Measurements from ENCODE around the gene PDE4B. TPM values are rescaled to one million over a fixed set of nuclear protein-coding genes. Genes with fewer than 3 reads are reported as not detected.

The PDE4B gene
- total RNA-seq, 1 experiment from 2014 or later, result 1.4 TPM

DNA sequence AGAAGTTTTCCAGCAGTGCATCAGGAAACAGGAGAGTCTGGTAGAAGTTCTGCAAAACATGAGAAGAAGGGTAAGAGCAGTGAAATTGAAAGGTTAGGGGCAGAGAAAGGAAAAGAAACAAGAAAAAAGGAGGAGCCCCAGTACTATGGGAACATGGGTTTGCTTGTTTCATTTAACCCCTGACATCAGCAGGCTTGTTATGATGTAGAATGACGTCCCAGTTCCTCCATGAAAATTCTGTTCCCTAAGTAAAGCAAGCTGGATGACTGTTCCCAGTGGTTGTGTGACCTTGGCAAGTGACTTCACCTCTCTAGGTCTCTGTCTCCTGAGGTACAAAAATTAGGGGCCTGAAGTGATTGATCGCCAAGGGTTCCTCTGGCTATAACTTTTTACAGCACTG lies 472.6 kb downstream of the PDE4B start:
- no peak for TF ChIP-seq EZH2 (IDR thresholded peaks at IDR 0.05; ENCODE audit: low read length, unreplicated experiment)
- no peak for TF ChIP-seq EZH2phosphoT487 (IDR thresholded peaks at IDR 0.05; ENCODE audit: borderline replicate concordance, low read length)
- TF ChIP-seq, protein P1, sequence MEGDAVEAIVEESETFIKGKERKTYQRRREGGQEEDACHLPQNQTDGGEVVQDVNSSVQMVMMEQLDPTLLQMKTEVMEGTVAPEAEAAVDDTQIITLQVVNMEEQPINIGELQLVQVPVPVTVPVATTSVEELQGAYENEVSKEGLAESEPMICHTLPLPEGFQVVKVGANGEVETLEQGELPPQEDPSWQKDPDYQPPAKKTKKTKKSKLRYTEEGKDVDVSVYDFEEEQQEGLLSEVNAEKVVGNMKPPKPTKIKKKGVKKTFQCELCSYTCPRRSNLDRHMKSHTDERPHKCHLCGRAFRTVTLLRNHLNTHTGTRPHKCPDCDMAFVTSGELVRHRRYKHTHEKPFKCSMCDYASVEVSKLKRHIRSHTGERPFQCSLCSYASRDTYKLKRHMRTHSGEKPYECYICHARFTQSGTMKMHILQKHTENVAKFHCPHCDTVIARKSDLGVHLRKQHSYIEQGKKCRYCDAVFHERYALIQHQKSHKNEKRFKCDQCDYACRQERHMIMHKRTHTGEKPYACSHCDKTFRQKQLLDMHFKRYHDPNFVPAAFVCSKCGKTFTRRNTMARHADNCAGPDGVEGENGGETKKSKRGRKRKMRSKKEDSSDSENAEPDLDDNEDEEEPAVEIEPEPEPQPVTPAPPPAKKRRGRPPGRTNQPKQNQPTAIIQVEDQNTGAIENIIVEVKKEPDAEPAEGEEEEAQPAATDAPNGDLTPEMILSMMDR (conservative IDR thresholded peaks at IDR 0.05; ENCODE audit: low read depth, low read length), result no peak
- H3K36me3 ChIP-seq (ENCODE audit: low read depth, low read length), result no peaks in the 10 kb centered on the region
- peaks cover 38% of the 10 kb centered on the region for H3K4me1 ChIP-seq (ENCODE audit: insufficient read depth, low read length)
- no peak overlapping the region for H3K4me2 ChIP-seq (ENCODE audit: low read length)
- no peak overlapping the region for H3K9ac ChIP-seq (ENCODE audit: low read length)
- BruUV-seq (replicated peaks), result no TSS peak
- no peaks in the 10 kb centered on the region for H3K9me2 ChIP-seq (replicated peaks; ENCODE audit: low read length)
- no peaks in the 10 kb centered on the region for H3K27me3 ChIP-seq (ENCODE audit: low read length)
- H3F3A ChIP-seq (ENCODE audit: low read length, unreplicated experiment), result no peaks in the 10 kb centered on the region
- H3K9me3 ChIP-seq (ENCODE audit: low read length), result no peaks in the 10 kb centered on the region
- no peaks in the 10 kb centered on the region for H4K20me1 ChIP-seq (ENCODE audit: low read length)
- no peak overlapping the region for H2AFZ ChIP-seq (ENCODE audit: low read length)
- DNase-seq, result no peak
- H3K4me3 ChIP-seq (ENCODE audit: low read length), result no peak overlapping the region
- H3K27ac ChIP-seq (ENCODE audit: low read length), result no peak overlapping the region
- POLR2A ChIA-PET (ENCODE audit: unreplicated experiment), result no interaction called here
- intact Hi-C loops (cut with micrococcal nuclease), result no loop called here
- CTCF ChIA-PET, result no interaction called here
- no peaks in the 10 kb centered on the region for H3K79me2 ChIP-seq (ENCODE audit: low read length)
- ATAC-seq, result no peak

DNA sequence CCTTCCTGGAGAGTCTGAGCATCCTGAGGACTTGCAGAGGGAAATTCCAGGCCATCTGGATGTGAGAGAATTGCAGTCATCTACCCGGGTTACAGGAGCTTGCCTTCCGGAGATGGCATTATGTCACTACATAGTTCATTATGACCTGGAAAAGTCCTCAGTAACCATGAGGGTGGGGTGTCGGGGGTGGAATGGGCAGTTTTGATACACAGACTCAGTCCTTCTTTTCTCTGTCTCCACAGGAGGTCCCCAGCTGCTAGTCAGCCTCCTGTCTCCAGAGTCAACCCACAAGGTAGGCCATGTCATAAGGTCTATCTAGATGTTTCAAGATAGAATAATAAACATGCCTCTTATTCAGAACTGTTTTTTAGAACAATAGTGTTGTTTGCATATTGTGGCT lies 473.1 kb downstream of the PDE4B start:
- Histone ChIP-seq H3K4me1 (ENCODE audit: insufficient read depth, low read length) (peaks cover 42% of the 10 kb centered on the region), H3K4me3 (ENCODE audit: low read length) (no peak overlapping the region), H3K27me3 (ENCODE audit: low read length) (no peaks in the 10 kb centered on the region), H3K79me2 (ENCODE audit: low read length) (no peaks in the 10 kb centered on the region), H3F3A (ENCODE audit: low read length, unreplicated experiment) (no peaks in the 10 kb centered on the region), H2AFZ (ENCODE audit: low read length) (no peak overlapping the region), H3K9me2 (replicated peaks; ENCODE audit: low read length) (no peaks in the 10 kb centered on the region), H3K9ac (ENCODE audit: low read length) (no peak overlapping the region), H4K20me1 (ENCODE audit: low read length) (no peaks in the 10 kb centered on the region), H3K9me3 (ENCODE audit: low read length) (no peaks in the 10 kb centered on the region), H3K4me2 (ENCODE audit: low read length) (peak overlapping the region; percentile 29), H3K27ac (ENCODE audit: low read length) (peak overlapping the region; percentile 33), H3K36me3 (ENCODE audit: low read depth, low read length) (no peaks in the 10 kb centered on the region)
- POLR2A ChIA-PET (ENCODE audit: unreplicated experiment), result no interaction called here
- no peak for DNase-seq
- BruUV-seq (replicated peaks), result no TSS peak
- TF ChIP-seq, protein P1 (conservative IDR thresholded peaks at IDR 0.05; ENCODE audit: low read depth, low read length), result no peak
- TF ChIP-seq EZH2phosphoT487 (IDR thresholded peaks at IDR 0.05; ENCODE audit: borderline replicate concordance, low read length) (no peak), EZH2 (IDR thresholded peaks at IDR 0.05; ENCODE audit: low read length, unreplicated experiment) (no peak)
- intact Hi-C loops (cut with micrococcal nuclease), result no loop called here
- ATAC-seq, result no peak
- CTCF ChIA-PET, result no interaction called here

DNA sequence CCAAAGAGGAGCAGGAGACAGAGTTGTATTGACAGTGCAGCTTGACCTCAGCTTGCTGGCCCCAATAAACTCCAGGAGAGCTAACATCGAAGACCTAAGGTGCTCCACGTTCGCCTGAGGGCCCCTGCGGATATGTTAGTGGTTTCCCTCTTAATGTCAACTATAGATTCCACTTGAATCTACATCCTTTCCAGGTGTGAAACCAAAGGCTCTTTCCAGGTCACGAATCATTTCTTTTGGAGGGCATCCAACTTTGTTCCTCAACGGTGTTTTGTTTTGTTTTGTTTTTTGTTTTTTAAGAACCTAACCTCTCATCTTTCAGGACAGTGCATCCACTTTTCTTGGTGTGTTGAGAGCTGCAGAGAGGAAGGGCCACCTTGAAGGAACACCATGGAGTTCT lies 473.7 kb downstream of the PDE4B start:
- peak overlapping the region; percentile 33 for H3K27ac ChIP-seq (ENCODE audit: low read length)
- H4K20me1 ChIP-seq (ENCODE audit: low read length), result no peaks in the 10 kb centered on the region
- H3K4me1 ChIP-seq (ENCODE audit: insufficient read depth, low read length), result peaks cover 43% of the 10 kb centered on the region
- H3F3A ChIP-seq (ENCODE audit: low read length, unreplicated experiment), result no peaks in the 10 kb centered on the region
- intact Hi-C loops (cut with micrococcal nuclease), result no loop called here
- no peaks in the 10 kb centered on the region for H3K27me3 ChIP-seq (ENCODE audit: low read length)
- H3K9me2 ChIP-seq (replicated peaks; ENCODE audit: low read length), result no peaks in the 10 kb centered on the region
- H3K9me3 ChIP-seq (ENCODE audit: low read length), result no peaks in the 10 kb centered on the region
- ATAC-seq, result peak; percentile 40
- H3K4me3 ChIP-seq (ENCODE audit: low read length), result no peak overlapping the region
- DNase-seq, result peak; percentile 74
- H3K79me2 ChIP-seq (ENCODE audit: low read length), result no peaks in the 10 kb centered on the region
- ChIA-PET POLR2A (ENCODE audit: unreplicated experiment) (no interaction called here), CTCF (no interaction called here)
- peak overlapping the region; percentile 29 for H3K4me2 ChIP-seq (ENCODE audit: low read length)
- TF ChIP-seq EZH2phosphoT487 (IDR thresholded peaks at IDR 0.05; ENCODE audit: borderline replicate concordance, low read length), result no peak
- no peak for TF ChIP-seq EZH2 (IDR thresholded peaks at IDR 0.05; ENCODE audit: low read length, unreplicated experiment)
- TF ChIP-seq, protein P1 (conservative IDR thresholded peaks at IDR 0.05; ENCODE audit: low read depth, low read length), result no peak
- 0 out of 2 replicates have a peak overlapping the region, but pooled peaks have one; percentile 19 for H2AFZ ChIP-seq (ENCODE audit: low read length)
- H3K36me3 ChIP-seq (ENCODE audit: low read depth, low read length), result no peaks in the 10 kb centered on the region
- no peak overlapping the region for H3K9ac ChIP-seq (ENCODE audit: low read length)
- BruUV-seq (replicated peaks), result no TSS peak

Data from PC-3 (cell line).